Choroid plexus epithelial cell (primary cell): ENCODE data around the gene CAMSAP2.

Source experiments
- DNase-seq: peaks from one replicate; pipeline ENCODE4 v3.0.0-alpha.2; 2010; ENCODE audit warnings: low read depth
- H3K4me3 ChIP-seq: 2 replicates; pipeline ENCODE4 v1.5.1; 2011; ENCODE audit warnings: low read depth, mild to moderate bottlenecking, control low read depth, low read length, moderate library complexity
- CTCF ChIP-seq: conservative IDR thresholded peaks from 2 replicates; pipeline ENCODE4 v1.5.1; 2011; ENCODE audit warnings: low read depth, mild to moderate bottlenecking, control low read depth, inconsistent platforms, low read length, moderate library complexity

Gene CAMSAP2

GRCh38 chr1:200885623-200886402 lies 147.1 kb downstream of the CAMSAP2 start:
- no peak for DNase-seq
- no peak overlapping the region for H3K4me3 ChIP-seq
- no peak for TF ChIP-seq CTCF

- no peak overlapping the region for H3K4me3 ChIP-seq
- no peak for DNase-seq
- no peak for TF ChIP-seq CTCF
Observed at GRCh38 chr1:200886594-200886993, 147.9 kb downstream of the CAMSAP2 start.

GRCh38 chr1:200887036-200887435 lies 148.3 kb downstream of the CAMSAP2 start:
- DNase-seq = no peak

GRCh38 chr1:200887772-200888348 lies 149.2 kb downstream of the CAMSAP2 start:
- no peak for DNase-seq
- H3K4me3 ChIP-seq = no peak overlapping the region
- no peak for TF ChIP-seq CTCF

More at GRCh38 chr1:200887036-200887435, 148.3 kb downstream of the CAMSAP2 start:
- TF ChIP-seq CTCF = no peak
- H3K4me3 ChIP-seq = no peak overlapping the region

GRCh38 chr1:200888349-200888838 lies 149.7 kb downstream of the CAMSAP2 start:
- H3K4me3 ChIP-seq = no peak overlapping the region

GRCh38 chr1:200889571-200889970 lies 150.9 kb downstream of the CAMSAP2 start:
- DNase-seq = no peak
- no peak overlapping the region for H3K4me3 ChIP-seq
- no peak for TF ChIP-seq CTCF

More at GRCh38 chr1:200888349-200888838, 149.7 kb downstream of the CAMSAP2 start:
- no peak for DNase-seq
- no peak for TF ChIP-seq CTCF

- no peak for TF ChIP-seq CTCF
- no peak for DNase-seq
Observed at GRCh38 chr1:200890027-200890426, 151.3 kb downstream of the CAMSAP2 start.

More at GRCh38 chr1:200890027-200890426, 151.3 kb downstream of the CAMSAP2 start:
- H3K4me3 ChIP-seq = no peak overlapping the region
